A673 (cell line): ENCODE data around the gene ALDH8A1.
A peak's percentile ranks its signal among the peaks of the same experiment; 100 is the strongest.

ENCODE experiments used
- EZH2 ChIP-seq: fragments of 200-600 bp; sonication (generic); IDR thresholded peaks from 2 replicates; pipeline ENCODE4 v1.6.1; 2017; ENCODE audit warnings: borderline replicate concordance, low read depth, mild to moderate bottlenecking, mixed read lengths, antibody characterized with exemption, low read length; ENCODE audit not compliant: poor library complexity, severe bottlenecking
- TF ChIP-seq, protein P1 (sequence below): fragments of 300-800, 200-600 bp; sonication (generic); conservative IDR thresholded peaks from 2 replicates; pipeline ENCODE4 v1.5.1; 2017; ENCODE audit warnings: low read depth, mild to moderate bottlenecking, antibody characterized with exemption, low read length, moderate library complexity, mixed read lengths

DNA sequence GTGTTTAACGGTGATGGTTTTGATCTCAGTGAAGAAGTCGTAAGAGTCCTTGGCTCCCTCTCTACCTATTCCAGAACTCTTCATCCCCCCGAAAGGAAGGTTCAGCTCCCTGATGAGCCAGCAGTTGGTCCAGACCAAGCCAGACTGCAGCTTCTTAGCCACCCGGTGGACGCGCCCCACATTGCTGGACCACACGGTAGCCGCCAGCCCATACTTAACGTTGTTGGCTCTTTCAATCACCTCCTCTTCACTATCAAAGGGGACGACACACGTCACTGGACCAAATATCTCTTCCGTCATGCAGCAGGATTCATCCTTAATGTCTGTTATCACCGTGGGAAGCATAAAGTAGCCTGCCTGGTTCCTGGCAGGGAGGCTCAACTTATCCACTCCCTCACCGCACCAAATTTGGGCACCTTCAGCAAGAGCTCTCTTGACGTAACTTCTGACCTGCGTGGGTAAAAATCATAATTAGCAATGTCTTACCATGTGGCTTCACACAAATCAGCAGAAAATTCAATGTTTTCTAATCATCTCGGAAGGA, 31.4 kb downstream of the ALDH8A1 start:
- TF ChIP-seq, protein P1, sequence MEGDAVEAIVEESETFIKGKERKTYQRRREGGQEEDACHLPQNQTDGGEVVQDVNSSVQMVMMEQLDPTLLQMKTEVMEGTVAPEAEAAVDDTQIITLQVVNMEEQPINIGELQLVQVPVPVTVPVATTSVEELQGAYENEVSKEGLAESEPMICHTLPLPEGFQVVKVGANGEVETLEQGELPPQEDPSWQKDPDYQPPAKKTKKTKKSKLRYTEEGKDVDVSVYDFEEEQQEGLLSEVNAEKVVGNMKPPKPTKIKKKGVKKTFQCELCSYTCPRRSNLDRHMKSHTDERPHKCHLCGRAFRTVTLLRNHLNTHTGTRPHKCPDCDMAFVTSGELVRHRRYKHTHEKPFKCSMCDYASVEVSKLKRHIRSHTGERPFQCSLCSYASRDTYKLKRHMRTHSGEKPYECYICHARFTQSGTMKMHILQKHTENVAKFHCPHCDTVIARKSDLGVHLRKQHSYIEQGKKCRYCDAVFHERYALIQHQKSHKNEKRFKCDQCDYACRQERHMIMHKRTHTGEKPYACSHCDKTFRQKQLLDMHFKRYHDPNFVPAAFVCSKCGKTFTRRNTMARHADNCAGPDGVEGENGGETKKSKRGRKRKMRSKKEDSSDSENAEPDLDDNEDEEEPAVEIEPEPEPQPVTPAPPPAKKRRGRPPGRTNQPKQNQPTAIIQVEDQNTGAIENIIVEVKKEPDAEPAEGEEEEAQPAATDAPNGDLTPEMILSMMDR, result 0 out of 2 replicates have a peak, but pooled peaks have one; percentile 15
- TF ChIP-seq EZH2, result no peak
